ENCODE measurements around the gene PDAP1. TPM values are rescaled to one million over a fixed set of nuclear protein-coding genes. Genes with fewer than 3 reads are reported as not detected.

PDAP1 gene, protein sequence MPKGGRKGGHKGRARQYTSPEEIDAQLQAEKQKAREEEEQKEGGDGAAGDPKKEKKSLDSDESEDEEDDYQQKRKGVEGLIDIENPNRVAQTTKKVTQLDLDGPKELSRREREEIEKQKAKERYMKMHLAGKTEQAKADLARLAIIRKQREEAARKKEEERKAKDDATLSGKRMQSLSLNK
- 37.2 and 106 TPM in 2 replicates for total RNA-seq

DNA sequence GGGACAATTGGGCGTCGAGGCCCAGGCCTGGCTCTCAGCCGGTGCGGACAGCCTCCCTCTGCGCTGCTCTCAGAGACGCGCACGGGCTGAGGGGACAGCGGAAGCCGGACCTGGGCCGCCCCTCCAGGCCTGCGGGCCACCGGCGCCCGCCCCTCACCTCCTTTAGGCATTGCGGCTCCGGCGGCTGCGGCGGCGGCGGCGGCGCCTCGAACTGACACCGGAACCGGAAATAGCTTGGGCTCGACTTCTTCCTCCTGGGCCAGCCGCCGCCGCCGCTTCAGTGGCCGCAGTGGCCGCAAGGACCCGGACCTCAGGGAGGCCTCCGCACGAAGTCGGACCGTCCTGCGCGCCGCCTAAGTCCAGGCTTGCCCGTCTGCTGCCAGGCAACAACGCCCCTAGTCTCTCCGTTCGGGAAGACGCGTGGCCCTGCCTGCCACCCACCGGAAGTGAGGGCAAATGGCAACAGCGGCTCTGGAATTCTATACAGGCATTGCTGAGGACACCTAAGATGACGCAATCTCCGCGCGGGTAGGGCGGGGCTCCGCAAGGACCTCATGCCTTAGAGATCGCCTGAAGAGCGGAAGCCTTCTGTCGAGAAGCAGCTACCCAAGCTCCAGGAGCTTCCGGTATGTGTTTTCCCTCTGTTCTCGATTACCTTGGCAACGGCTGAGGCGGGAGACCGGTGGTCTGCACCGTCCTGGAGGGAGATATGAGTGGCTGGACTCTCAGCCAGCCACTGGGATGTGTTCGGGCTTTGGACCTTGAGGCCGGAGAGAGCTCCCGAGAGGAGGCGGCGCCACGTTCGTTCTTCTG lies at the start of gene PDAP1, which contains the start of gene BUD31:
Gene PDAP1 (minus strand): TSS at position 219 of the 813 bp plus-strand sequence. CDS start 49 bp downstream, at position 170.
Gene BUD31 (plus strand): TSS at position 591 of the 813 bp plus-strand sequence. CDS start 2,124 bp downstream, outside the sequence.

DNA sequence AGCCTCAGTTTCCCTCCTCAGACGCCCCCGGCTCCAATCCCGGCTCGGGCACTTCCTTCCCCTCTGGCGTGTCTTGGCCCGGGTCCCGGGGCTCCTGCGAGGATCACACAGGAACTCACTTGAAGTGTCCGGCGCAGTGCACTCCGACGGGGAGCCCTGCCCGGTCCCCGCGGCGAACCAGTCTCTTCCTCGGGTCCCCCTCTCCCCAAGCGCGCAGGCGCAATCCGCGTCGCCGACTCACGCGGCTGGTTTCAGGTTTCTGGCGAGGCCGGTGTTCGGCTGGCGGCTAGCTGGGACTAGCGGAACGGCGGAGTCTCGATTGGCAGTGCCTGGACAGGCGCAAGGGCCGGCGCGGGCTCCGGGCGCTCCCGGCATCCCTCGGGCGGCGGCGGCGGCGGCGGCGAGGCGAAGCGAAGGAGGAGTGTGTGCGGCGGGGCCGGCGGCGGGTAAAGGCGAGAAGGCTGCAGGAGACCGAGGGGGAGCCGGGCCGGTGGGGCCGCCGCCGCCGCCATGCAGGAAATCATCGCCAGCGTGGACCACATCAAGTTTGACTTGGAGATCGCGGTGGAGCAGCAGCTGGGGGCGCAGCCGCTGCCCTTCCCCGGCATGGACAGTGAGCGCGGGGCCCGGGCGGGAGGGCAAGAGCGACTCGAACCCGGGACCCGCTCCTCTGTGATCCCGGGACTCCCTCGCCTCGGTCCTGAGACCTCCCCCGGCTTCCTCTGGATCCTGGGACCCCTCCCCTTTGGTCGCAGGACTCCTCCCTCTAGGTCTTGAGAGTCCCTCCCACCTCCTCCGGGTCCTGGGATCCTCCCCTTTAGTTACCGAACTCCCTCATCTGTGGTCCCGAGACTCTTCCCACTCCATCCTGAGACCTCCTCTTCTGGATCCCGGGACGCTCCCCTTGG lies 30.4 kb upstream of the PDAP1 start, which contains the start of the genes CPSF4 and PTCD1:
Gene CPSF4 (plus strand): TSS at position 371 of the 908 bp plus-strand sequence. CDS start 140 bp downstream, at position 511.
Gene PTCD1 (minus strand): TSS at position 226 of the 908 bp plus-strand sequence. CDS start 3,556 bp downstream, outside the sequence.

DNA sequence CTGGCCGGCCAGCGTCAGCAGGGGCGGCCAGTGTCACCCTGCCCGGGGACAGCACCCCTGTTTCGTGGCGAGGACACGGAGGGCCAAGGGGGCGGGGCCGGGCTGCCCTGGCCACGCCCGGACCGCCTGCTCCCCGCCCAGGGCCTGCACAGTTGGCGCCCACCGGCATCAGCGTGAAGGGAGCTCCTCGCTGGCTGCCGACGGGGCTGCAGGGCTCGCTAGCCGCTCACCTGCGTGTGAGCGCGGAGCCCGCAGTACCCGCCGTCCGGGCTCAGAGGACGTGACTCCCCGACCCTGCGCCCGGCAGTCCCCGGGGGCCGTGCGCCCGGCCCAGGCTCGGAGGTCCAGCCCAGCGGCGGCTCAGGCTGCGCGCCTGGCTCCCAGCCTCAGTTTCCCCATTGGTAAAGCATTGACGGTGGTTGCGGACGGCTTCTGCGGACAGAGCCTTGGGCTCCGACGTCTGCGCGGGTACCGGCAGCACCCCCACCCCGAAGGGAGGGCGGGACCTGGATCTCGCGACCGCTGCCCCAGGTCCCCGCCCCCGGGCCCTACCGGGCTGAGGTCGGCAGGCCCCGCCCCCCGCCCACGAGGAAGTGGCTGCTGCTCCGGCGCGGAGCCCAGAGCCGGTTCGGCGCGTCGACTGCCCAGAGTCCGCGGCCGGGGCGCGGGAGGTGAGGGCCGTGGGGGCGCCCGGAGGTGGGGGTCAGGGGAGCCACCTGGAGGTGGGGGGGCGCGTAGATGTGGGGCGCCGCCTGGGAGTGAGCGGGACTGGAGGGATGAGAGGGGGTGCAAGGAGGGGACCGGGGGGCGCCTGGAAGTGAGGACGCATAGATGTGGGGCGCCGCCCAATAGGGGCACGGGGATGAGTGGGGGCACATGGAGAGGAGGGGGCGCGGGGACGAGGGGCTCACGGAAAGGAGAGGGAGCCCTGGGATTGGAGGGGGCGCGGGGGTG lies 34.0 kb downstream of the PDAP1 start, which contains the start of gene ARPC1B:
Gene ARPC1B (plus strand): TSS at position 620 of the 954 bp plus-strand sequence. CDS start 10,985 bp downstream, outside the sequence.

Other genes with a start within 250 kb of the PDAP1 start
- not detected in 2 replicates for gene KPNA7, start 200.5 kb downstream of the PDAP1 start, total RNA-seq
- gene MYH16, start 135.8 kb downstream of the PDAP1 start, total RNA-seq: under 0.01 TPM in 1 of 2 replicates, not detected in the other
- gene ARPC1A, start 82.7 kb downstream of the PDAP1 start, total RNA-seq: 159 and 379 TPM in 2 replicates
- gene ARPC1B, start 33.9 kb downstream of the PDAP1 start, total RNA-seq: 193 and 433 TPM in 2 replicates
- 80.6 and 143 TPM in 2 replicates for gene BUD31, start 372 bp upstream of the PDAP1 start, total RNA-seq
- gene PTCD1, start 30.2 kb upstream of the PDAP1 start, total RNA-seq: 7.6 and 9.2 TPM in 2 replicates
- 33.9 and 36.1 TPM in 2 replicates for gene CPSF4, start 30.3 kb upstream of the PDAP1 start, total RNA-seq
- gene ATP5MF, start 57.6 kb upstream of the PDAP1 start, total RNA-seq: 825 and 857 TPM in 2 replicates
- gene ZNF789, start 64.3 kb upstream of the PDAP1 start, total RNA-seq: 4.2 and 4.8 TPM in 2 replicates
- 30.2 and 36.2 TPM in 2 replicates for gene ZNF394, start 91.7 kb upstream of the PDAP1 start, total RNA-seq
- gene ZKSCAN5, start 96.1 kb upstream of the PDAP1 start, total RNA-seq: 11.5 and 11.8 TPM in 2 replicates
- 7.0 and 7.7 TPM in 2 replicates for gene FAM200A, start 143.5 kb upstream of the PDAP1 start, total RNA-seq
- 45.1 and 46.8 TPM in 2 replicates for gene ZNF655, start 150.0 kb upstream of the PDAP1 start, total RNA-seq
- under 0.01 and 0.85 TPM in 2 replicates for gene TMEM225B, start 189.7 kb upstream of the PDAP1 start, total RNA-seq
- 7.3 and 10.2 TPM in 2 replicates for gene ZSCAN25, start 208.3 kb upstream of the PDAP1 start, total RNA-seq